Activated CD8-positive, alpha-beta memory T cell treated with anti-CD3 and anti-CD28 coated beads, Interleukin-2, amount 50 U/mL, for 24 hours (primary cell): ENCODE data around the gene KCNK15.
"Not testable (repeated sequence)": the region's sequence is repeated elsewhere in the genome, so short reads cannot be mapped to it uniquely, and the experiment has no call there.

Source experiments
- DNase-seq: peaks from one replicate; pipeline ENCODE4 v3.0.0-alpha.2; 2020; ENCODE audit errors: extremely low read depth

KCNK15 gene

GRCh38 chr20:44745598-44746366 lies at the start of gene KCNK15:
Gene KCNK15, plus strand, starts transcription at chr20:44745865. Its CDS starts 46 bp downstream, at chr20:44745911.
- no peak for DNase-seq

GRCh38 chr20:44696315-44696714 lies 49.4 kb upstream of the KCNK15 start:
- DNase-seq, result no peak

GRCh38 chr20:44697041-44697440 lies 48.6 kb upstream of the KCNK15 start:
- not testable (repeated sequence) for DNase-seq

- DNase-seq, result no peak
Measured at GRCh38 chr20:44698351-44698750, 47.3 kb upstream of the KCNK15 start.

GRCh38 chr20:44700306-44700705 lies 45.4 kb upstream of the KCNK15 start:
- DNase-seq, result no peak

- no peak for DNase-seq
Measured at GRCh38 chr20:44701118-44701857, 44.4 kb upstream of the KCNK15 start.

GRCh38 chr20:44701858-44702256 lies 43.8 kb upstream of the KCNK15 start:
- no peak for DNase-seq

GRCh38 chr20:44702776-44703175 lies 42.9 kb upstream of the KCNK15 start:
- no peak for DNase-seq

GRCh38 chr20:44703183-44703925 lies 42.3 kb upstream of the KCNK15 start:
- no peak for DNase-seq

GRCh38 chr20:44703956-44704488 lies 41.6 kb upstream of the KCNK15 start:
- no peak for DNase-seq

GRCh38 chr20:44704551-44704971 lies 41.1 kb upstream of the KCNK15 start:
- no peak for DNase-seq

- no peak for DNase-seq
Measured at GRCh38 chr20:44705364-44706094, 40.1 kb upstream of the KCNK15 start.

- DNase-seq, result no peak
Measured at GRCh38 chr20:44706301-44707017, 39.2 kb upstream of the KCNK15 start.

GRCh38 chr20:44707018-44707579 lies 38.6 kb upstream of the KCNK15 start:
- DNase-seq, result no peak

GRCh38 chr20:44709380-44709779 lies 36.3 kb upstream of the KCNK15 start:
- DNase-seq, result no peak

GRCh38 chr20:44709797-44710196 lies 35.9 kb upstream of the KCNK15 start:
- no peak for DNase-seq

- DNase-seq, result no peak
Measured at GRCh38 chr20:44711237-44711636, 34.4 kb upstream of the KCNK15 start.

GRCh38 chr20:44714102-44714700 lies 31.5 kb upstream of the KCNK15 start:
- no peak for DNase-seq

GRCh38 chr20:44714701-44715498 lies 30.8 kb upstream of the KCNK15 start, which contains the start of gene CCN5:
Gene CCN5, plus strand, starts transcription at chr20:44715369. Its CDS starts 22 bp downstream, at chr20:44715391.
- no peak for DNase-seq
